GM13976 (cell line): ENCODE measurements around the gene CALML5.
"Not testable (repeated sequence)": the region's sequence is repeated elsewhere in the genome, so short reads cannot be mapped to it uniquely, and the experiment has no call there.

Source experiments
- DNase-seq: peaks from one replicate; pipeline ENCODE4 v3.0.0; 2012; ENCODE audit warnings: low spot score
- CTCF ChIP-seq: IDR thresholded peaks from 2 replicates; pipeline ENCODE4 v1.5.1; 2012; ENCODE audit warnings: borderline replicate concordance, mild to moderate bottlenecking; ENCODE audit not compliant: insufficient read depth; ENCODE audit errors: extremely low read depth, missing control alignments, control extremely low read depth
- in situ Hi-C: fragments of 300-500 bp; cut with MboI; formaldehyde crosslinking; loops from one replicate; pipeline ENCODE4 v1.12.0; 2022; ENCODE audit warnings: low sequenced_read_pairs, mixed read lengths, inconsistent platforms; ENCODE audit not compliant: unreplicated experiment

Gene CALML5

DNA sequence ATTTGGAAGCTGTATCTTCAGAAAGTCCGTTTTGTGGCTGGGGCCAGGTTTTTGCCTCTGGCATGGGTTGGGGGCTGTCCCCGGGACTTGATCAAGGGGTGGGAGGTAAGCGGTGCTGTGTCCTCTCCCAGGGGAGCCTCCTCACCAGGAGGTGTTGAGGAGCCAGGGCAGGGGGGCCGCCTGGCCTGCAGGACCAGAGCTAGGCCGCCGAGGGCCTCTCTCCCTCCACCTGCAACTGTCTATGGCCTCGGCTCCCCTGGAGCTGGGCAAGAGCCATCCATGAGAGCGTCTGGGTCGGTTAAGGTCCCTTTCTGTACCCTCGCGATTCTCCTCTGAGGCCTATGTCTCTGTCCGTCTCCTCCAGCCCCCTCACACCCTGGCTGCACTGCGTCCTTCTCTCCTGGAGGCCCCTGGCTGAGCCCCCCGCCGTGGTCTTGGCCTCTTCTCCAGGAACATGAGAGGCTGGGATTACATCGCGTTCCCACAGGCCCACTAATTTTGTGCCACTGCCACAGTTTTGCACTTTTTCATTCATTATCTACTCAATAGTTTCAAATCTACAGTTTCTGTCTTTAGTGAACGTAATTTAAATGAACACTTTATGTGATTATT is 20.6 kb downstream of the CALML5 start:
- TF ChIP-seq CTCF: no peak
- in situ Hi-C loops: no loop called here
- no peak for DNase-seq

- in situ Hi-C loops: no loop called here
- peak; percentile 23 for DNase-seq
- TF ChIP-seq CTCF: no peak
Measured at GRCh38 chr10:5477948-5478693, 21.2 kb downstream of the CALML5 start.

DNA sequence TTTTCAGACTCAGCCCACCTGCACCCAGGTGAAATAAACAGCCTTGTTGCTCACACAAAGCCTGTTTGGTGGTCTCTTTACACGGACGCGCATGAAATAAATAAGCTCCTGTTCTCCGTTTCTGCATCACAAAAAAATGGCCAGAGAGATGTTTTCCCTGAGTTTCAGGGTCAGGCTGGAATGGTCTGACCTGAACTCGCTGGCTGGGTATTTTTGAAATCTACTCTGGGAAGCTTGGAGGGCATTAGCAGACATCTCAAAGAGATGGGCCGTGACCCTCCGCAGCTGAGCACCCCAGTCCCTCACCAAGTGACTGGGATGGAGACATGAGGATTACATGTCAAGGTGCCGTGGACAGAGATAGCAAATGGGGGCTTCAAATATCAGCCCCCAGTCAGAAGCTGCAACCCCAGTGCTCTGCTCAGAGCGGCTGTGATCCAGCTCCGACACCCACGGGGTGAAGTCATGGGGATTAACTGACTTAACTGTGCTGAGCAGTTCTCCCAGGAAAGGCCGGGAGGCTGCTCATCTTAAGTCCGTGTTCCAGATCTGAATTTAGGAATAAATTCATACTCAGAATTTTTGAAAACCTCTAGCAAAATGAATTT is 22.3 kb downstream of the CALML5 start:
- no peak for DNase-seq
- in situ Hi-C loops: no loop called here
- TF ChIP-seq CTCF: no peak

DNA sequence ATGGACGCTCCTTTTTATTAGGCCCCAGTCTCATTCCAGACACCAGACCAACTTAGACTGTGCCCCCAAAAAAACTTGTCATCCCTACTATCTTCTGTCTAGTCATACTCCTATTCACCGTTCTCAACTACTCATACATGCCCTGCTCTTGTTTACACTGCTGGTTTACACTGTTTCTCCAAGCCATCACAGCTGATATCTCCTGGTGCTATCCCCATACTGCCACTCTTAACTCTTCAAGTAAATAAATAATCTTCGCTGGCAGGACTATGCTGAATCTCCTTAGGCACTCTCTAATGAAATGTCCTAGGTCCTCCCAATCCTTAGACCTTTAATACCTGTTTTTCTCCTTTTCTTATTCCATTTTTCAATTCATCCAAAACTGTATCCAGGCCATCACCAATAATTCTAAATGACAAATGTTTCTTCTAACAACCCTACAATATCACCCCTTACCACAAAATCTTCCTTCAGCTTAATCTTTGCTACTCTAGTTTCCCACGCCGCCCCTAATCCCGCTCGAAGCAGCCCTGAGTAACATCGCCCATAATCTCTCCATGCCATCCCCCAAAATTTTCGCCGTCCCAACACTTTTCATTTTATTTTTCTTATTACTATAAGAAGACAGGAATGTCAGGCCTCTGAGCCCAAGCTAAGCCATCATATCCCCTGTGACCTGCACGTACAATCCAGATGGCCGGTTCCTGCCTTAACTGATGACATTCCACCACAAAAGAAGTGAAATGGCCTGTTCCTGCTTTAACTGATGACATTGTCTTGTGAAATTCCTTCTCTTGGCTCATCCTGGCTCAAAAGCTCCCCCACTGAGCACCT is 23.2 kb downstream of the CALML5 start:
- DNase-seq, in situ Hi-C loops: not testable (repeated sequence)

DNA sequence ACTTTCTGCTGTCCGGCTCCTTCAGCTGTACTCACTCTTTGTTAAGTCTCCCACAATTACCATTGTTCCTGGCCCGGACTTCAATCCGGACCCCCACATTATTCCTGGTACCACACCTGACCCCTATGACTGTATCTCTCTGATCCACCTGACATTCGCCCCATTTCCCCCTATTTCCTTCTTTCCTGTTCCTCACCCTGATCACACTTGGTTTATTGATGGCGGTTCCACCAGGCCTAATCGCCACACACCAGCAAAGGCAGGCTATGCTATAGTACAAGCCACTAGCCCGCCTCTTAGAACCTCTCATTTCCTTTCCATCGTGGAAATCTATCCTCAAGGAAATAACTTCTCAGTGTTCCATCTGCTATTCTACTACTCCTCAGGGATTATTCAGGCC is 24.3 kb downstream of the CALML5 start:
- in situ Hi-C loops, DNase-seq: not testable (repeated sequence)

GRCh38 chr10:5474642-5475041 is 24.7 kb downstream of the CALML5 start:
- DNase-seq, in situ Hi-C loops: not testable (repeated sequence)

DNA sequence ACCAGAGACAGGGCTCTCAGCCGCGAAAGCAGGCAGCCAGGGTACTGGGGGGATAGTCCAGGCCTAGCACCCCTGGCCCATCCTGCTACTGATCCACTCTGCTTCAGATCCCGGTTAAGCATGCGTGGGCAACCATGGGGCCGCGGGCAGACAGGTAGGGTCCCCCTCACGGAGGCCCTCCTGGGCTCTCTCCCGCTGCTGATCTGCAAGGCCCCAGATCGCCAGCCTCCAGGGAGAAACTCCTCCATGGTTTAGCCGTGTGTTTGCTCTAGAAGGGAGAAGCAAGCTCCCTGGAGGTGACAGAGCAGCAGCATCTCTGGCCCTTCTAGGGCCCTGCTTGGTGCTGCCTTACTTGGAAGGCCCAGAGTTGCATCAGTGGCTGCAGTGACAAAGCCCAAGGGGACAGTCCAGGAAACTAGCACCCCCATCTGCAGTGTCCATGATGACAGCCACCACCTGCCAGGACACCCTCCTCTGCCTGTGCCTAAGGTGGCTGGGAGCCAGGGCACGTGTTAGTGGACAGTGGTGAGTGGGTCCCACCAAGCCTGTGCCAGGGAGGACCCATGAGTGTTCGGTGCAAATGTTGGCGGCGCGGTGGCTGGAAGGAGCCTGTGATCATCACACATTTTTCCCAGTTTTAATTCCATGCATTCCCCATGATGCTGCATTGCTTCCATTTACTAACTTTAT is 29.2 kb downstream of the CALML5 start:
- TF ChIP-seq CTCF: no peak
- in situ Hi-C loops: no loop called here
- DNase-seq: peak; percentile 21
